Mesothelial cell of epicardium (in vitro differentiated cells): ENCODE data around the gene C11orf86. TPM values are rescaled to one million over a fixed set of nuclear protein-coding genes. Genes with fewer than 3 reads are reported as not detected.

ENCODE experiments used
- DNase-seq, 2 experiments: peaks; one replicate each; pipeline ENCODE4 v3.0.0; 2021; ENCODE audit warnings: low spot score in 2 of 2; ENCODE audit not compliant: unreplicated experiment in 2 of 2
- H3K27ac Mint-ChIP-seq: 2 replicates; pipeline ENCODE4 v1.8.0; 2021; ENCODE audit warnings: mixed read lengths
- H3K27me3 Mint-ChIP-seq: 2 replicates; pipeline ENCODE4 v1.8.0; 2021; ENCODE audit warnings: low read depth, mixed read lengths
- H3K36me3 Mint-ChIP-seq: 2 replicates; pipeline ENCODE4 v1.8.0; 2021; ENCODE audit warnings: mixed read lengths
- H3K4me1 Mint-ChIP-seq: 2 replicates; pipeline ENCODE4 v1.8.0; 2021; ENCODE audit warnings: mixed read lengths
- H3K4me3 Mint-ChIP-seq: 2 replicates; pipeline ENCODE4 v1.8.0; 2021; ENCODE audit warnings: mild to moderate bottlenecking, moderate library complexity, mixed read lengths
- H3K9me3 Mint-ChIP-seq: 2 replicates; pipeline ENCODE4 v1.8.0; 2021; ENCODE audit warnings: mixed read lengths
- total RNA-seq: library from RNA; stranded (reverse); gene quantifications from 3 replicates; pipeline ENCODE4 v1.2.1, GENCODE V29; 2021
- TF ChIP-seq, protein P1 (sequence below): fragments of 200-600 bp; sonication (generic); IDR thresholded peaks from one replicate; pipeline ENCODE4 v1.5.0; 2021; ENCODE audit warnings: antibody characterized with exemption; ENCODE audit not compliant: unreplicated experiment

The C11orf86 gene
- total RNA-seq, 1 donor from 2014 or later = not detected

DNA sequence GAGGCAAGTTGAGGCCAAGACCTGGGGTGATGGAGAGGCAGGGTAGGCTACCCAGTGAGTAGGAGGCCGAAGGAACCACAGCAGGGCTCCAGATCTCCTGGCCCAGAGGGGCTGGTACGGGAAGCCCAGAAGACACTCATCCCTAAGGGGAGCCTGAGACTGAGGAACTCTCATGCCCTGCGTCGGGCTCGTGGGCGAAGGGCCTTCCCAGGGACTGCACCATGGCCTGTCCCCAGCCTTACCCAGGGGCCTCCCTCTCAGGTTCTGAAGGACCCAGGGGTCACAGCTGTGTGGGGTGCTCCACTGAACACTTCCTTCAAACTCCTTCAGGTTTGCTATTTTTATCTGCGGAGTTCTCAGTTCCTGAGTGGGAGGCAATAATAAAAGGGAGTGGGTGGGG lies 32.0 kb downstream of the C11orf86 start:
- TF ChIP-seq, protein P1, sequence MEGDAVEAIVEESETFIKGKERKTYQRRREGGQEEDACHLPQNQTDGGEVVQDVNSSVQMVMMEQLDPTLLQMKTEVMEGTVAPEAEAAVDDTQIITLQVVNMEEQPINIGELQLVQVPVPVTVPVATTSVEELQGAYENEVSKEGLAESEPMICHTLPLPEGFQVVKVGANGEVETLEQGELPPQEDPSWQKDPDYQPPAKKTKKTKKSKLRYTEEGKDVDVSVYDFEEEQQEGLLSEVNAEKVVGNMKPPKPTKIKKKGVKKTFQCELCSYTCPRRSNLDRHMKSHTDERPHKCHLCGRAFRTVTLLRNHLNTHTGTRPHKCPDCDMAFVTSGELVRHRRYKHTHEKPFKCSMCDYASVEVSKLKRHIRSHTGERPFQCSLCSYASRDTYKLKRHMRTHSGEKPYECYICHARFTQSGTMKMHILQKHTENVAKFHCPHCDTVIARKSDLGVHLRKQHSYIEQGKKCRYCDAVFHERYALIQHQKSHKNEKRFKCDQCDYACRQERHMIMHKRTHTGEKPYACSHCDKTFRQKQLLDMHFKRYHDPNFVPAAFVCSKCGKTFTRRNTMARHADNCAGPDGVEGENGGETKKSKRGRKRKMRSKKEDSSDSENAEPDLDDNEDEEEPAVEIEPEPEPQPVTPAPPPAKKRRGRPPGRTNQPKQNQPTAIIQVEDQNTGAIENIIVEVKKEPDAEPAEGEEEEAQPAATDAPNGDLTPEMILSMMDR = no peak
- Mint-ChIP-seq H3K9me3 (no peaks in the 10 kb centered on the region), H3K4me3 (no peak overlapping the region), H3K27me3 (no peaks in the 10 kb centered on the region), H3K36me3 (no peaks in the 10 kb centered on the region), H3K27ac (no peak overlapping the region), H3K4me1 (peaks cover 5% of the 10 kb centered on the region)
- no peak for DNase-seq

DNA sequence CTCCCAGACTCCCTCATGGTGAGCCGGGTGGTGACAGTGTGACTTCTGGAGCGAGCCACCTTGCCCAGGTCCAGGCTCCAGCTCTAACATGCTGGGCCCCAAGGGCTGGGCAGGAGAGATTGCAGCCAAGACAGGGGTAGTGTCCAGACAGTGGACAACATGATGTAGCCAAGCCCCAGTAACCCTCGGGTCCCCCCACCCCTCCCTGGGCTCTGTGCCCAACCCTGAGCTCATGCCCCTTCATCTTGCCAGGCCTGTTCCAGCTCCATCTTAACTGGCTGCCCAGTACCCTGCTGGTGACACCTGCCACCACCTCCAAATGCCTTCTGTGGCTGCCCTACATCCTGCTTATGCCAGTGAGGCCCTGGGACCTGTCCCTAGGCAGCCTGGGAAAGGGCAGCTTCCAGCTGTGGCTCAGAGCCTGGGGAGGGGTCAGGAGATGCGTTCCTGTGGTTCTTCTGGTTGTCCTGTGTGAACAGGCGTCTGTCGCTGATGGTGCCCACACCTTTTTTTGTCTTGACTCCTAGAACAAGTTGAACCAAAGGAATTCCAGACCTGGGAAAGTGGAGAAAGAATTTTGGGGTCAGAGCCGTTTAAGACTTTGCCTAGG lies 35.3 kb downstream of the C11orf86 start:
- DNase-seq = no peak
- TF ChIP-seq, protein P1 = no peak
- Mint-ChIP-seq H3K36me3 (no peaks in the 10 kb centered on the region), H3K27me3 (no peaks in the 10 kb centered on the region), H3K27ac (no peak overlapping the region), H3K4me1 (no peaks in the 10 kb centered on the region), H3K9me3 (no peaks in the 10 kb centered on the region), H3K4me3 (no peak overlapping the region)

DNA sequence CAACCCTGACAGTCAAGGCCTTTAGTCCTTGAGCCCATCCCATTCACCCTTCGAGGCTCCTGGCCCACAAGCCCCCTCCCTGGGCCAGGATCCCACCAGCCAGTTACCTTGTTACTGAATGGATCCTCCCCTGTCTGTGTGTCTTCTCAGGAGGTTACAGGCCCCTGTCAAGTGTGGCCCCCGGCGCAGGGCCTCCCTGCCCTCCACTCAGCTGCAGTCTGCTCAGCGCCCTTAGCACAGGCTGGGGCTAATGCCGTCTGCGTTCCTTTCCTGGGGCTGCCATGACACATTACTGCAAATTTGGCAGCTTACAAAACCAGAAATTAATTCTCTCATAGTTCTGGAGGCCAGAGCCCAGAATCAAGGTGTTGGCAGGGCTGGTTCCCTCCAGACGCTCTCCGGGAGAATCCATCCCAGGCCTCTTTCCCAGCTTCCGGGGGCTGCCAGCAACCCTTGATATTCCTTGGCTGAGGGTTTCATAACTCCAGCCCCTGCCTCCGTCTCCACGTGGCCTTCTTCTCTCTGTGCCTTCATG lies 38.5 kb downstream of the C11orf86 start:
- Mint-ChIP-seq H3K27me3 (no peaks in the 10 kb centered on the region), H3K36me3 (no peaks in the 10 kb centered on the region), H3K4me3 (no peak overlapping the region), H3K27ac (no peak overlapping the region), H3K4me1 (no peaks in the 10 kb centered on the region), H3K9me3 (no peaks in the 10 kb centered on the region)
- DNase-seq = no peak
- TF ChIP-seq, protein P1 = no peak

DNA sequence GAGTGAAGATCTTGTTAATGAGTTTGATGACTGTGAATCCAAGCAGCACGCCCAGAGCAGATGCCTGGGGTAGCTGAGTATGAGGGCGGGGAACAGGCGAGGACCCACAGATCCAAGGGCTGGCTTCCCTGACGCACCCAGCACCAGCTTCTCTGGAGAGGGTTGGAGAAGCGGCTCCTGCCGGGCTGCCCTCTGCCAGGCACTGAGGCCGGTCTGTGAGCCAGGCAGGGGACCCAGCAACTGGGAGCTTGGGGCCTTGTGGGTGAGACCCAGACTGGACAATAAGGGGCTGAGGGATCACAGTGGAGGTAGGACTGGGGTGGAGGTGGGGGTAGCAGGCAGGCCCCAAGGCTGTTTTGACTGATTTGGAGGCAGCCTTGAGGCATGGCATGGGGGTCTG lies 39.2 kb downstream of the C11orf86 start:
- Mint-ChIP-seq H3K9me3 (peaks cover 3% of the 10 kb centered on the region), H3K27ac (no peak overlapping the region), H3K36me3 (no peaks in the 10 kb centered on the region), H3K4me1 (no peaks in the 10 kb centered on the region), H3K27me3 (no peaks in the 10 kb centered on the region), H3K4me3 (no peak overlapping the region)
- no peak for DNase-seq
- TF ChIP-seq, protein P1 = no peak

DNA sequence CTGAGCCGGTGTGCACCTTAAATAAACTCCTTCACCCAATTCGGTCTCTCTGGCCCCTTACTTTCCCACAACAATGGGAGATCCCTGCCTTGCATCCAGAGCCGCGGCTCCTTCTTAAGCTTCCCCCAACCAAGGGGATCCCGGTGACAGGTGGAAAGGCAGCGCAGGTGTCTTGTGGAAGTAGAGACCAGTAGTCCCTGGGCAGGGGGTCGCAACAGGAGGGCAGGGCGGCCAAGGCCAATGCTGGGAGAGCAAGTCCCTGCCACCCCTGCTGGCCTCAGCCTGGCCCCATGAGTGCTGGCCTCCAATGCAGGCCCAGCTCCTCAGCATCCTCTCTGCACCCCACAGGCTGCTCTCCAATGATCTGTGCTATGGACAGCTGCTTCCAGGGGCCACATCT lies 39.9 kb downstream of the C11orf86 start:
- no peak for DNase-seq
- TF ChIP-seq, protein P1 = no peak
- no peaks in the 10 kb centered on the region for H3K27me3 Mint-ChIP-seq
- no peaks in the 10 kb centered on the region for H3K36me3 Mint-ChIP-seq
- H3K4me1 Mint-ChIP-seq = no peaks in the 10 kb centered on the region
- peaks cover 3% of the 10 kb centered on the region for H3K9me3 Mint-ChIP-seq
- no peak overlapping the region for H3K4me3 Mint-ChIP-seq
- H3K27ac Mint-ChIP-seq = no peak overlapping the region

DNA sequence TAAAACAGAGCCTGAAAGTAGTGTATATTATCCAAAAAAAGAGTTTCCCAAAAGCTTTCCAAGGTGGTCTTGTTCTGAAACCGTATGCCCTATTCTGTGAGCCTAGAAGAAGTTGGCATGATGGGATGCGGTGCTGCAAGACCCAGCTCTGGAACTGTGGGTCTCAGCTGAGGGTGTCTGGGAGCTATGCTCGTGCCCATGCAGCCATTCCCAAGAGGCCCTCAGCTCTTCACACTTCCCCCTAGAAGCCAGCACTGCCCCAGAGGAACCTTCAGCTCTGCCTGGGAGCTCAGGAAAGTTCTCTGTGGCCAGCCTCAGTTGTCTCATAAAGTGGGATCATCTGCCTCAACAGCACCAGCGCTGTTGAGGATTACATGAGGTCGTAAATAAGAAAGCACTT lies 41.4 kb downstream of the C11orf86 start:
- Mint-ChIP-seq H3K27ac (no peak overlapping the region), H3K4me3 (no peak overlapping the region), H3K27me3 (peaks cover 9% of the 10 kb centered on the region), H3K9me3 (peaks cover 3% of the 10 kb centered on the region), H3K36me3 (no peaks in the 10 kb centered on the region), H3K4me1 (no peaks in the 10 kb centered on the region)
- DNase-seq = no peak
- TF ChIP-seq, protein P1 = no peak
